NCI-H1092 (cell line): Measurements from ENCODE around the gene DISC1.
"Not testable (repeated sequence)": the region's sequence is repeated elsewhere in the genome, so short reads cannot be mapped to it uniquely, and the experiment has no call there.

Source experiments
- DNase-seq: peaks from one replicate; lab custom pipeline; 2025; lab: John Stamatoyannopoulos, UW

The DISC1 gene

DNA sequence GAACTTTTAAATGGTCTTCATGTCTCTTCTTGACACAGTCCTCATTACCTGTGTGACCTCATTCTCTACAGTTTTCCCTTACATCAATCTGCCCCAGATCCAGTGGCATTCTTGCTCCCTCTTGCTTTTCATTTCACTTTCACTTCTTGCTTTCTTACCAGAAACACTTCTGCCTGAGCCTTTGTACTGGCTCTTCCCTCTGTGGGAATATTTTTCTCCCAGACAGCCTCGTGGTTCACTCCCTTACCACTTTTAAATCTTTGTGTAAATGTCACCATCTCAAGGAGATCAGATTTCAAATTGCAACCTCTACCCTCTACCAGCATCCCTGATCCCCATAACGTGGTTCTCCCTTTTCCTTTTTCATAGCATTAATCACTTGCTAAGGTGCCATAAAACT is 73.2 kb downstream of the DISC1 start:
- DNase-seq: no peak

DNA sequence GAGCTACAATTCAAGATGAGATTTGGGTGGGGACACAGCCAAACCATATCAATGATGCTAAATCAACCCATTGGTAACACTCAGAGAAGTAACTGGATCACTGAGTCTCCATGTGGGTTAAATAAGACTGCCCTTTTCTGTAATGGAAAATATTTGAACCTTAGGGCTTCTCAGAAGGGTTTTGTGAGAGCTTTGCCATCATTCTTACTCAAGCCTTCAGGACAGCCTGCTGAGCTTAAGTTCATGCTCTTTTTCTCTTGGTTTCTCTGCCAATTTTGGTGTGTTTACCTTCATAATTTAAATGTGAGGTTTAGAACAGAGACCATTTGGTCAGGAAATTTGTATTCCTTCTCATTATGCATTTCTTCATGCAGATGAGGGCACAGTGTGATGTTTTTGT is 74.7 kb downstream of the DISC1 start:
- no peak for DNase-seq

DNA sequence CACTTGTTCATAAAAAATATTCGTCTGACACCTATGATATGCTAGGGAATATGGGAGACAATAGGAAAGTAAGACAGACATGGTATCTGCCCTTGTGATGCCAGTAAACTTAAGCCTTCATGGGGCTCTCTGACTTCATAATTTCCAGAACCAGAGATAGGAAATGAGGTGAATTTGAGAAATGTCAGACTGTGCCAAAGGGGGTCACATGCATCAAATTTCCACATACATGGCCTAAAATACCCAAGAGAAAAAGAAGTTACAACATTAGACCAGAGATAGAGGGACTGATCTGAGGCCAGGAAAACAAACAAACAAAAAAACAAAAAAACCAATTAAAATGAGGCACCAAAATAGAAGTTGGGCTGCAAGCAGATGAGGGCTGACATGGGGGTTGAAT is 75.7 kb downstream of the DISC1 start:
- no peak for DNase-seq

GRCh38 chr1:231702804-231703203 is 76.2 kb downstream of the DISC1 start:
- no peak for DNase-seq

- DNase-seq: no peak
Observed at GRCh38 chr1:231705806-231706760, 79.5 kb downstream of the DISC1 start.

- DNase-seq: no peak
Observed at GRCh38 chr1:231706934-231707333, 80.3 kb downstream of the DISC1 start.

GRCh38 chr1:231707407-231707806 is 80.8 kb downstream of the DISC1 start:
- no peak for DNase-seq

GRCh38 chr1:231708394-231708793 is 81.8 kb downstream of the DISC1 start:
- no peak for DNase-seq

- DNase-seq: no peak
Observed at GRCh38 chr1:231714440-231714839, 87.8 kb downstream of the DISC1 start.

DNA sequence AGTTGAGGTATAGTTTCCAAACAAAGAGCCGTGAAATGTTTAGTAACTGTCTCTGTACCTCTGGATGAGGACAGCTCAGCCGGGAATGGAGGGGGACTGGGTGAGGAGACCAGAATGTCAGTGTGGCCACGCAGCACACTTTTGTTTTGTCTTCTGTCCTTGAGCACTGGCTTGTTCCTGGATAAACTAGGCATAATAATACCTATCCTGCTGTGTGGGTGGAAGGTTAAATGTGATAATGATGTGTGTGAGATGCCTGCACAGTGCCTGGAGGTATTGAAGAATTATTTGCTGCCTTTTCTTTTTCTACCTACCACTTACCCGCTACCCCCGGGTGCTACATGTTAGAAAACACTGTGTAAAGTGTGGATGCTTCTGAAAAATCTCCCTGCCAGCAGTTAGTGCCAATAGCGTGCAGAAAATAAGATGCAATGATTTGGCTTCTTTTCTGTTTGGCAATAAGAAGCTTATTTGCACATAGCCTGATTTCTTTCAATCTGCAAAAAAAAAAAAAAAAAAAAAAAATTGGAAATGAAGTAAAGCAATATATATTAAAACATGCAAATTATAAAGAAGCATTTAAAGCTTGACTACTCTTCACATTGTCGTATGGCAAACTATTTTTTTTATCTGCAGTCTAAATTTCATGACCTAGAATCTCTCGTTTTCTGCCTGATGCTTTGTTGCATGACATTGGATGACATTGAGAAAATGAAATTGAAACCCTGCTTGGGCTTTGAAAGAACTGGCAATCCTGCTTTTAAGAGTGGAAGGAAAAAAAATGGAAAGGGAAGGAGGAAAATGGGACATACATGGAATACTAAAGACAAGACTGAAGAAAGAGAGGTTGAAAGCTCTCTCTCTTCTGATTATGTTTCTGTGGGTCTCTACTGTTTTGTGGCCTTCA is 89.5 kb downstream of the DISC1 start:
- no peak for DNase-seq

GRCh38 chr1:231716879-231717278 is 90.3 kb downstream of the DISC1 start:
- DNase-seq: no peak

- no peak for DNase-seq
Observed at GRCh38 chr1:231719485-231720183, 93.0 kb downstream of the DISC1 start.

DNA sequence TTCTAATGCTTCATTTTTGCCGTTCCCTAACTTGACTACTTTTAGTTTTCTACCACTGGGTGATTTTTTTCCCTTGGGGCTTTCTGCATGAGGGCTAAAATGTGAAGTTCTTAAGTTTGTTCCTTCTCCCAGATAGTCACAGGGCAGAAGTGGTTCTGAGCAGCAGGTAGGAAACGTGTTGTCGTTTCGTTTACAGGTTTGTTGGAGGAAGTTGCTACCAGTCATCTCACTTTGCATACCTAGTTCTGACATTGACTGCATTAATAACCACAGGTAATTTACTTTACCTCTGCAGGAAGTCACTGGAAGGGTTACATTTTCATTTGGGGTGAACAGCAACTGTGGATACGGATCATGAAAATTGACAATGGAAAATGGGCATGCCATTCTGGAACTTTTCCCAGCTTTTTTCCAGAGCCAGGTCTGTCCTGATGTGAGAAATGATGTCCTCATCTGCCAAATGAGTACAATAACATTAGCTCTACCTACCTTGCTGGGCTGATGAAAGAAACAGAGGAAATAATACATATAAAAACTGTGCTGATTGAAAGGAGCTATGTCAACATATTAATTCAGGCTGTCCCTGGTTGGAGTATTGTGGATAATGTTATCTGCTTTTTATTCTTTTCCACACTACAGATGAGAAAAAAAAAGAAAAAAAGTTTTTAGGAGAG is 94.2 kb downstream of the DISC1 start:
- DNase-seq: no peak

DNA sequence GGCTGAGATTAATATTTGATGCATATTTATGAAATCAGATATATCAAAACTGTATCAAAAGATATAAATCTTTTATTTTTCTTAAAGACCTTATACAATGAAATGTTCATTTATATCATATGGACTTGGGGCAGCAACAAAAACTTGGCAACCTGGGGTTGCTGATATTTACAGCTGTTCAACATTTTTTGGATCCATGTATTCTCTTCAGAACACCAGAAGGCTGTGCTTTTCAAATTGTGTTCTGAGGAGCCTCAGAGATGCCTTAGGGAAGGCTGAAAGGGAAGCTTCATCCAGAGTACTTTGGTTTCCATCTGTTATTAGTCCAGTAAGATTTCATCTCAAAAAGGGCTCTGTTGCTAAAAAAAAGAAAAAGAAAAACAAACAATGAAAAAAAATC is 94.8 kb downstream of the DISC1 start:
- DNase-seq: no peak

- DNase-seq: no peak
Observed at GRCh38 chr1:231722356-231722755, 95.8 kb downstream of the DISC1 start.

DNA sequence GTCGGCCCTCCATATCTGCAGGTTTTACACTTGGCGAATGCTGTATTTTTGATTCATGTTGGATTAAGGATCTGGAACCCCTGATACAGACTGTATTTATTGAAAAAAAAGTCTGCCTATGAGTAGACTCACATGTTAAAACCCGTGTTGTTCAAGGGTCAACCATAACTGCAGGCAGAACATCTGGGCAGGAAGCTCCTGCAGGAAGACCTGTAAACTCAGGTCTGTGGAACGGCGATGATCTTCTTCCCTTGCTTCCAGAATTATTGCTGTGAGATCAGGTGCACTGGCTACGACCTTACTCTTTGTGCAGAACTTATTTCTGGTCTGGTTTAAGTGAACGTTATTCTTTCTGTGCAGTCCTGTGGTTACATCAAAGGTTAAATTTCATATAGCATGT is 96.6 kb downstream of the DISC1 start:
- DNase-seq: no peak

GRCh38 chr1:231724041-231724440 is 97.5 kb downstream of the DISC1 start:
- DNase-seq: no peak

DNA sequence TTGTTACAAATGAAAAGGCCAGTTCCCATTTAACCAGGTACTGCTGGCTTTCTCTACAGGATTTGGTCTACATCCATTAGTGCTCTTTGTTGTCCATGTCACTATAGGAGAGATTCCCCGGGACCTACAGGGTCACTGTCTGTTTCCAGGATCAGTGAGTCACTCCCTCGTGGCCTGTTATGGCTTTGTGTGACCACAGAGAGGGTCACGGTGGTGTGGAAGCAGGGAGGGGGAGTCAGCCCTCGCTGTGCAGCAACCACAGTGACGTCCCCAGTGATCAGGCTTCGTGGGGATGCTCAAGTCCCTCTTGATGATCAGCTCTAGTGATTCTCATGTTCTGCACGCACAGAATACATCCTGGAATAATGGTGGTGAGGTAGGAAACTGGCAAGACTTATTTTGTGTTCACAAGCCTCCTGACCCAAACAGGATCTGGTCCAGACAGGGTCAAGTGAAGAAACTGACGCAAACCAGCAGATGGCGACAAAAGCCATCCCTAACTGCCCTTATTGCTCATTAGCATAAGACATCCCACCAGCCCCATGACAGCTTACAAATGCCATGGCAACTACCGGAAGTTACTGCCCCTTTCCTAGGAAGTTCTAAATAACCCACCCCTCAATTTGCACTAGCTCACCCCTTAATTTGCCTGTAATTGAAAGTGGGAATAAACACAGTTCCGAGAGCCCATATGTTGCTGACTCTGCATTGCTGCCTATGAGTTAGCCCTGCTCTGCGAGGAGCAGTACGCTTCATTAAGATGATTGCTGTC is 98.5 kb downstream of the DISC1 start:
- DNase-seq: no peak

- no peak for DNase-seq
Observed at GRCh38 chr1:231727171-231727570, 100.6 kb downstream of the DISC1 start.

- not testable (repeated sequence) for DNase-seq
Observed at GRCh38 chr1:231728987-231729386, 102.4 kb downstream of the DISC1 start.

GRCh38 chr1:231729544-231729943 is 103.0 kb downstream of the DISC1 start:
- DNase-seq: no peak
